ENCODE measurements around the gene ABL1.

ABL1 gene

GRCh38 chr9:130869250-130869649 lies 34.2 kb downstream of the ABL1 start:
- no peak overlapping the region for H3K4me3 ChIP-seq (replicated peaks; ENCODE audit: low read depth, low read length)
- peak; percentile 84 for DNase-seq (ENCODE audit: low read depth)
- TF ChIP-seq CTCF (IDR thresholded peaks at IDR 0.05; ENCODE audit: low read length, missing control alignments): no peak

- no peak overlapping the region for H3K4me3 ChIP-seq (replicated peaks; ENCODE audit: low read depth, low read length)
- TF ChIP-seq CTCF (IDR thresholded peaks at IDR 0.05; ENCODE audit: low read length, missing control alignments): no peak
- DNase-seq (ENCODE audit: low read depth): no peak
Measured at GRCh38 chr9:130870491-130871381, 35.7 kb downstream of the ABL1 start.

- no peak for DNase-seq (ENCODE audit: low read depth)
- no peak for TF ChIP-seq CTCF (IDR thresholded peaks at IDR 0.05; ENCODE audit: low read length, missing control alignments)
- H3K4me3 ChIP-seq (replicated peaks; ENCODE audit: low read depth, low read length): no peak overlapping the region
Measured at GRCh38 chr9:130871395-130872062, 36.5 kb downstream of the ABL1 start.

- no peak overlapping the region for H3K4me3 ChIP-seq (replicated peaks; ENCODE audit: low read depth, low read length)
- no peak for TF ChIP-seq CTCF (IDR thresholded peaks at IDR 0.05; ENCODE audit: low read length, missing control alignments)
- no peak for DNase-seq (ENCODE audit: low read depth)
Measured at GRCh38 chr9:130872093-130872492, 37.0 kb downstream of the ABL1 start.

- no peak overlapping the region for H3K4me3 ChIP-seq (replicated peaks; ENCODE audit: low read depth, low read length)
- TF ChIP-seq CTCF (IDR thresholded peaks at IDR 0.05; ENCODE audit: low read length, missing control alignments): no peak
- DNase-seq (ENCODE audit: low read depth): no peak
Measured at GRCh38 chr9:130872508-130872907, 37.5 kb downstream of the ABL1 start.

- H3K4me3 ChIP-seq (replicated peaks; ENCODE audit: low read depth, low read length): no peak overlapping the region
- TF ChIP-seq CTCF (IDR thresholded peaks at IDR 0.05; ENCODE audit: low read length, missing control alignments): no peak
- DNase-seq (ENCODE audit: low read depth): no peak
Measured at GRCh38 chr9:130872912-130873503, 38.0 kb downstream of the ABL1 start.

Data from fibroblast of pulmonary artery (primary cell).